GM12878 (cell line): ENCODE measurements around the gene PDZD2. TPM values are rescaled to one million over a fixed set of nuclear protein-coding genes. Genes with fewer than 3 reads are reported as not detected.

Experiments used
- ATAC-seq: fragments of 200-7000 bp; cut with Tn5 transposase; 3 replicates; pipeline ENCODE4 v1.9.1; 2020; ENCODE audit warnings: mild to moderate bottlenecking, moderate library complexity
- BruUV-seq: library from RNA; stranded (reverse); fragments of 400-500 nt; replicated peaks from 2 replicates; lab custom pipeline; 2021; lab: Mats Ljungman, UMichigan
- CTCF ChIA-PET: fragments of 300-600 bp; sonication (Branson Sonifier 250); formaldehyde crosslinking; extraction: SDS; loops from one replicate; lab custom pipeline; 2021; ENCODE audit warnings: inconsistent platforms; lab: Yijun Ruan, JAX
- POLR2A ChIA-PET: fragments of 350-600 bp; formaldehyde crosslinking; extraction: SDS; loops from one replicate; lab custom pipeline; 2021; ENCODE audit warnings: inconsistent platforms; lab: Charles Lee
- RAD21 ChIA-PET: fragments of 300-600 bp; sonication (Branson Sonifier 250); formaldehyde crosslinking; loops from one replicate; lab custom pipeline; 2023; ENCODE audit warnings: antibody characterized with exemption; ENCODE audit not compliant: unreplicated experiment; lab: Charles Lee
- SMC1A ChIA-PET: fragments of 300-600 bp; sonication (Branson Sonifier 250); formaldehyde crosslinking; loops from one replicate; lab custom pipeline; 2023; ENCODE audit not compliant: unreplicated experiment, uncharacterized antibody; lab: Charles Lee
- DNase-seq: peaks from one replicate; pipeline ENCODE4 v3.0.0-alpha.2; 2011; ENCODE audit warnings: low read depth, low spot score
- FAIRE-seq: peaks from 3 replicates; lab custom pipeline; 2011; peaks lifted over from hg19 to GRCh38; lab: Jason Lieb, UNC
- H2AFZ ChIP-seq: 2 replicates; pipeline ENCODE4 v1.6.0; 2011; ENCODE audit warnings: low read depth, low read length, control low read depth; ENCODE audit not compliant: control insufficient read depth
- H3K27ac ChIP-seq: 2 replicates; pipeline ENCODE4 v1.5.1; 2011; ENCODE audit warnings: control low read depth; ENCODE audit not compliant: control insufficient read depth, insufficient read depth
- H3K27me3 ChIP-seq, 2 experiments: replicated peaks in 1 of 2; 2 replicates each; pipeline versions ENCODE4 v1.6.0 to v1.6.1; 2011; ENCODE audit warnings: low read length in 1 of 2; ENCODE audit not compliant: control insufficient read depth in 2 of 2, insufficient read depth in 2 of 2
- H3K36me3 ChIP-seq, 2 experiments: 2 replicates each; pipeline ENCODE4 v1.5.1; 2011; ENCODE audit warnings: low read length in 1 of 2; ENCODE audit not compliant: control insufficient read depth in 2 of 2, insufficient read depth in 2 of 2
- H3K4me1 ChIP-seq: 2 replicates; pipeline ENCODE4 v1.6.1; 2011; ENCODE audit warnings: mild to moderate bottlenecking, low read length, moderate library complexity, mixed read lengths; ENCODE audit not compliant: control insufficient read depth, insufficient read depth
- H3K4me2 ChIP-seq: 2 replicates; pipeline ENCODE4 v1.6.0; 2011; ENCODE audit warnings: control low read depth; ENCODE audit not compliant: control insufficient read depth, insufficient read depth
- H3K4me3 ChIP-seq: fragments of 200-600 bp; sonication (generic); 2 replicates; pipeline ENCODE4 v1.5.1; 2016
- H3K79me2 ChIP-seq: 2 replicates; pipeline ENCODE4 v1.6.0; 2011; ENCODE audit warnings: low read length; ENCODE audit not compliant: control insufficient read depth, insufficient read depth
- H3K9ac ChIP-seq: 2 replicates; pipeline ENCODE4 v1.8.0; 2011; ENCODE audit warnings: low read length, control low read depth, mixed read lengths; ENCODE audit not compliant: control insufficient read depth, insufficient read depth
- H3K9me3 ChIP-seq: replicated peaks from 3 replicates; pipeline ENCODE4 v1.5.1; 2011; ENCODE audit warnings: mild to moderate bottlenecking, low read length; ENCODE audit not compliant: control insufficient read depth, insufficient read depth
- H4K20me1 ChIP-seq: 2 replicates; pipeline ENCODE4 v1.6.0; 2011; ENCODE audit not compliant: control insufficient read depth, insufficient read depth
- ATF2 ChIP-seq: IDR thresholded peaks from 2 replicates; pipeline ENCODE4 v1.6.1; 2012; ENCODE audit warnings: low read length, inconsistent platforms
- BCL3 ChIP-seq: IDR thresholded peaks from 2 replicates; pipeline ENCODE4 v1.6.1; 2011; ENCODE audit warnings: borderline replicate concordance, low read depth, mild to moderate bottlenecking, moderate library complexity, low read length; ENCODE audit not compliant: insufficient read depth, poor library complexity, severe bottlenecking
- CEBPB ChIP-seq, 2 experiments: fragments of 150-350 bp in 1 of 2; IDR thresholded peaks; 2 replicates each; pipeline ENCODE4 v1.6.1; 2012 to 2014; ENCODE audit warnings: low read depth in 2 of 2, low read length in 2 of 2, borderline replicate concordance in 1 of 2, inconsistent platforms in 1 of 2
- MTA2 ChIP-seq: fragments of 450-650 bp; IDR thresholded peaks from 2 replicates; pipeline ENCODE4 v1.6.1; 2016; ENCODE audit warnings: low read depth, mild to moderate bottlenecking, moderate library complexity
- PAX8 ChIP-seq: fragments of 450-650 bp; IDR thresholded peaks from 2 replicates; pipeline ENCODE4 v1.6.1; 2017; ENCODE audit warnings: mild to moderate bottlenecking, moderate library complexity
- SMAD1 ChIP-seq: fragments of 450-650 bp; IDR thresholded peaks from 2 replicates; pipeline ENCODE4 v1.6.1; 2018; ENCODE audit warnings: mild to moderate bottlenecking, low read depth; ENCODE audit not compliant: partially characterized antibody
- ZNF217 ChIP-seq: fragments of 450-650 bp; IDR thresholded peaks from 2 replicates; pipeline ENCODE4 v1.6.1; 2017; ENCODE audit warnings: antibody characterized with exemption, mild to moderate bottlenecking
- ZNF384 ChIP-seq: IDR thresholded peaks from 2 replicates; pipeline ENCODE4 v1.6.1; 2012; ENCODE audit warnings: low read depth, mild to moderate bottlenecking, low read length, improper control_type of control experiment, borderline replicate concordance
- WGBS: methylation state at CpG from one replicate; pipeline ENCODE4 v1.1.6; 2016; ENCODE audit warnings: low lambda C conversion rate; ENCODE audit not compliant: insufficient replicate concordance, insufficient coverage; ENCODE audit errors: missing lambda C conversion rate; 5-methylcytosine and 5-hydroxymethylcytosine counted together
- in situ Hi-C: fragments of 300-500 bp; cut with MboI; formaldehyde crosslinking; loops from 9 replicates; pipeline ENCODE4 v1.14.3; 2018; ENCODE audit warnings: mixed read lengths
- intact Hi-C: fragments of 100-400 bp; cut with micrococcal nuclease; formaldehyde crosslinking; loops from one replicate; pipeline ENCODE4 v1.14.2; 2022; ENCODE audit not compliant: unreplicated experiment
- polyA plus RNA-seq, 11 experiments: library from polyadenylated mRNA; depleted of rRNA in 4 of 11; unstranded in 6 of 11; stranded (reverse) in 5 of 11; fragments of >200 nt; fragmentation: Nextera tagmentation in 4 of 11; fragmentation: Illumina TruSeq in 1 of 11; extraction: Ambion mirVana in 4 of 11; extraction: Trizol in 1 of 11; gene quantifications; 1 replicate in 1 of 11; 2 replicates in 10 of 11; pipeline versions ENCODE4 v1.2.1 to v1.2.3, GENCODE V29; 2011 to 2016; ENCODE audit warnings: inconsistent platforms in 2 of 11, missing spikeins in 2 of 11, low read depth in 1 of 11
- total RNA-seq, 4 experiments: library from RNA; depleted of rRNA in 3 of 4; stranded (reverse); fragments of >200 nt in 3 of 4; fragmentation: Illumina TruSeq in 1 of 4; extraction: Trizol in 1 of 4; gene quantifications; 2 replicates each; pipeline versions ENCODE4 v1.2.1 to v1.2.3, GENCODE V29; 2013 to 2021

The PDZD2 gene
- total and polyA plus RNA-seq, 10 of the 15 experiments (the other 5 are each of a cell fraction or from before 2014, with no cell fraction given) = 0.01 to 0.58 (median 0.29) TPM; not detected in 3

- TF ChIP-seq SMAD1 (no peak), BCL3 (no peak), MTA2 (no peak), CEBPB (IDR thresholded peaks at IDR 0.05; ENCODE audit: borderline replicate concordance in 1 of 2, low read depth in 2 of 2, low read length in 2 of 2) (no peak), ATF2 (no peak)
- TF ChIP-seq, all 136 proteins: peak for 0
These were observed 147.2 kb downstream of the PDZD2 start (continued) for GRCh38 chr5:31786090-31786631.

- ChIA-PET RAD21 (interaction anchor here (0.7 to 1.1 kb wide), 2 partner anchors 25 to 87 kb away, joined by 3 to 4 read pairs; no protein-coding TSS in a partner anchor), POLR2A (no interaction called here), CTCF (no interaction called here), SMC1A (no interaction called here)
- H3K4me2 ChIP-seq = no peak overlapping the region
- no peak overlapping the region for H3K9ac ChIP-seq
- ATAC-seq (no peak), DNase-seq (no peak), FAIRE-seq (no peak)
- H2AFZ ChIP-seq = no peak overlapping the region
- intact Hi-C loops = no loop called here
- H3K4me1 ChIP-seq = no peaks in the 10 kb centered on the region
- no peaks in the 10 kb centered on the region for H3K9me3 ChIP-seq
- no peaks in the 10 kb centered on the region for H3K79me2 ChIP-seq
- WGBS = 4% methylated on average over 2 of the region's 2 CpGs
- no peak overlapping the region for H3K27ac ChIP-seq
- H3K4me3 ChIP-seq = no peak overlapping the region
- in situ Hi-C loops = no loop called here
- no peaks in the 10 kb centered on the region for H4K20me1 ChIP-seq
- TF ChIP-seq PAX8 (no peak), ZNF384 (no peak), ZNF217 (no peak)
- no TSS peak for BruUV-seq
- H3K36me3 ChIP-seq = no peaks in the 10 kb centered on the region
- H3K27me3 ChIP-seq = no peaks in the 10 kb centered on the region
These were observed 155.1 kb downstream of the PDZD2 start for GRCh38 chr5:31794009-31794408.
